Ishikawa (cell line): ENCODE data around the gene PKP4.
A peak's percentile ranks its signal among the peaks of the same experiment; 100 is the strongest.

Source experiments
- CEBPB ChIP-seq: IDR thresholded peaks from 2 replicates; pipeline ENCODE4 v1.6.1; 2012
- CREB1 ChIP-seq: IDR thresholded peaks from 2 replicates; pipeline ENCODE4 v1.6.1; 2012; ENCODE audit warnings: low read depth
- EGR1 ChIP-seq: IDR thresholded peaks from 2 replicates; pipeline ENCODE4 v1.6.1; 2012
- EP300 ChIP-seq: IDR thresholded peaks from 2 replicates; pipeline ENCODE4 v1.6.1; 2012; ENCODE audit warnings: borderline replicate concordance
- FOXM1 ChIP-seq: IDR thresholded peaks from 2 replicates; pipeline ENCODE4 v1.6.1; 2012; ENCODE audit warnings: low read depth, borderline replicate concordance
- MAX ChIP-seq: IDR thresholded peaks from 2 replicates; pipeline ENCODE4 v1.6.1; 2012
- NFIC ChIP-seq: IDR thresholded peaks from 2 replicates; pipeline ENCODE4 v1.6.1; 2012
- RAD21 ChIP-seq: IDR thresholded peaks from 2 replicates; pipeline ENCODE4 v1.6.1; 2012; ENCODE audit warnings: low read depth
- REST ChIP-seq: IDR thresholded peaks from 2 replicates; pipeline ENCODE4 v1.6.1; 2012; ENCODE audit warnings: low read depth, mild to moderate bottlenecking
- TAF1 ChIP-seq: IDR thresholded peaks from 2 replicates; pipeline ENCODE4 v1.6.1; 2012; ENCODE audit warnings: low read depth, mild to moderate bottlenecking
- TCF12 ChIP-seq: IDR thresholded peaks from 2 replicates; pipeline ENCODE4 v1.6.1; 2012; ENCODE audit warnings: low read depth
- TEAD4 ChIP-seq: IDR thresholded peaks from 2 replicates; pipeline ENCODE4 v1.6.1; 2012
- USF1 ChIP-seq: IDR thresholded peaks from 2 replicates; pipeline ENCODE4 v1.6.1; 2012
- YY1 ChIP-seq: IDR thresholded peaks from 2 replicates; pipeline ENCODE4 v1.6.1; 2012; ENCODE audit warnings: low read depth
- ZBTB7A ChIP-seq: IDR thresholded peaks from 2 replicates; pipeline ENCODE4 v1.6.1; 2012; ENCODE audit warnings: low read depth

Gene PKP4

GRCh38 chr2:158463496-158464095, 6.8 kb downstream of the PKP4 start:
- TF ChIP-seq RAD21: no peak
- no peak for TF ChIP-seq REST
- TF ChIP-seq EP300: no peak
- no peak for TF ChIP-seq FOXM1
- TF ChIP-seq TAF1: no peak
- TF ChIP-seq USF1: no peak
- TF ChIP-seq CREB1: no peak
- no peak for TF ChIP-seq TEAD4
- TF ChIP-seq YY1: no peak
- TF ChIP-seq CEBPB: no peak
- TF ChIP-seq MAX: no peak
- TF ChIP-seq EGR1: no peak
- no peak for TF ChIP-seq NFIC
- TF ChIP-seq ZBTB7A: no peak
- TF ChIP-seq TCF12: no peak

- TF ChIP-seq RAD21 (peak; percentile 11; the same call in 1 of the 2 replicates), NFIC (no peak), FOXM1 (no peak), REST (no peak), TAF1 (no peak), EP300 (no peak), YY1 (no peak), EGR1 (no peak)
Observed at GRCh38 chr2:158464426-158465281, 7.9 kb downstream of the PKP4 start.

GRCh38 chr2:158467248-158467647, 10.5 kb downstream of the PKP4 start:
- TF ChIP-seq CEBPB (no peak), EP300 (no peak), EGR1 (no peak), USF1 (no peak), FOXM1 (no peak), TAF1 (no peak), RAD21 (no peak), TCF12 (no peak), REST (no peak), CREB1 (no peak), YY1 (no peak), TEAD4 (no peak), MAX (no peak), ZBTB7A (no peak), NFIC (no peak)

GRCh38 chr2:158473719-158474392, 17.1 kb downstream of the PKP4 start:
- TF ChIP-seq USF1 (no peak), YY1 (no peak), NFIC (no peak), MAX (no peak), CEBPB (no peak), RAD21 (no peak)
